ENCODE data around the gene ICAM5. TPM values are rescaled to one million over a fixed set of nuclear protein-coding genes. Genes with fewer than 3 reads are reported as not detected.

ICAM5 gene
- total RNA-seq, 1 donor, result not detected

GRCh38 chr19:10271543-10272086 is 18.1 kb upstream of the ICAM5 start:
- Histone ChIP-seq H3K36me3 (ENCODE audit: insufficient read depth, low read length) (no peaks in the 10 kb centered on the region), H3K79me2 (ENCODE audit: insufficient read depth, low read length) (no peaks in the 10 kb centered on the region), H3K27ac (ENCODE audit: low read depth, low read length) (no peak overlapping the region), H3K4me1 (ENCODE audit: insufficient read depth, low read length) (peaks cover 11% of the 10 kb centered on the region), H3K27me3 (ENCODE audit: insufficient read depth, low read length) (no peaks in the 10 kb centered on the region), H3K4me3 (ENCODE audit: insufficient read depth, low read length) (peak overlapping the region; percentile 66), H2AFZ (ENCODE audit: low read length) (peak overlapping the region; percentile 25), H4K20me1 (ENCODE audit: insufficient read depth, low read length) (no peaks in the 10 kb centered on the region), H3K4me2 (ENCODE audit: insufficient read depth, low read length) (peak overlapping the region; percentile 74), H3K9me3 (ENCODE audit: low read depth, low read length) (no peaks in the 10 kb centered on the region)
- TF ChIP-seq, protein P1, sequence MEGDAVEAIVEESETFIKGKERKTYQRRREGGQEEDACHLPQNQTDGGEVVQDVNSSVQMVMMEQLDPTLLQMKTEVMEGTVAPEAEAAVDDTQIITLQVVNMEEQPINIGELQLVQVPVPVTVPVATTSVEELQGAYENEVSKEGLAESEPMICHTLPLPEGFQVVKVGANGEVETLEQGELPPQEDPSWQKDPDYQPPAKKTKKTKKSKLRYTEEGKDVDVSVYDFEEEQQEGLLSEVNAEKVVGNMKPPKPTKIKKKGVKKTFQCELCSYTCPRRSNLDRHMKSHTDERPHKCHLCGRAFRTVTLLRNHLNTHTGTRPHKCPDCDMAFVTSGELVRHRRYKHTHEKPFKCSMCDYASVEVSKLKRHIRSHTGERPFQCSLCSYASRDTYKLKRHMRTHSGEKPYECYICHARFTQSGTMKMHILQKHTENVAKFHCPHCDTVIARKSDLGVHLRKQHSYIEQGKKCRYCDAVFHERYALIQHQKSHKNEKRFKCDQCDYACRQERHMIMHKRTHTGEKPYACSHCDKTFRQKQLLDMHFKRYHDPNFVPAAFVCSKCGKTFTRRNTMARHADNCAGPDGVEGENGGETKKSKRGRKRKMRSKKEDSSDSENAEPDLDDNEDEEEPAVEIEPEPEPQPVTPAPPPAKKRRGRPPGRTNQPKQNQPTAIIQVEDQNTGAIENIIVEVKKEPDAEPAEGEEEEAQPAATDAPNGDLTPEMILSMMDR (IDR thresholded peaks at IDR 0.05; ENCODE audit: extremely low read depth, low read depth, low read length), result no peak
- DNase-seq (ENCODE audit: insufficient read length, low spot score, missing footprints), result peak; percentile 58

GRCh38 chr19:10274589-10274988 is 15.2 kb upstream of the ICAM5 start:
- no peak overlapping the region for H3K27ac ChIP-seq (ENCODE audit: low read depth, low read length)
- no peak overlapping the region for H3K4me3 ChIP-seq (ENCODE audit: insufficient read depth, low read length)
- H4K20me1 ChIP-seq (ENCODE audit: insufficient read depth, low read length), result no peaks in the 10 kb centered on the region
- H3K79me2 ChIP-seq (ENCODE audit: insufficient read depth, low read length), result no peaks in the 10 kb centered on the region
- TF ChIP-seq, protein P1 (IDR thresholded peaks at IDR 0.05; ENCODE audit: extremely low read depth, low read depth, low read length), result no peak
- no peak for DNase-seq (ENCODE audit: insufficient read length, low spot score, missing footprints)
- no peak overlapping the region for H3K4me2 ChIP-seq (ENCODE audit: insufficient read depth, low read length)
- H3K36me3 ChIP-seq (ENCODE audit: insufficient read depth, low read length), result no peaks in the 10 kb centered on the region
- H2AFZ ChIP-seq (ENCODE audit: low read length), result no peak overlapping the region
- H3K9me3 ChIP-seq (ENCODE audit: low read depth, low read length), result no peaks in the 10 kb centered on the region
- H3K27me3 ChIP-seq (ENCODE audit: insufficient read depth, low read length), result no peaks in the 10 kb centered on the region
- H3K4me1 ChIP-seq (ENCODE audit: insufficient read depth, low read length), result peaks cover 11% of the 10 kb centered on the region

GRCh38 chr19:10277795-10278589 is 11.8 kb upstream of the ICAM5 start:
- TF ChIP-seq, protein P1 (IDR thresholded peaks at IDR 0.05; ENCODE audit: extremely low read depth, low read depth, low read length), result no peak
- H3K4me3 ChIP-seq (ENCODE audit: insufficient read depth, low read length), result no peak overlapping the region
- H3K27me3 ChIP-seq (ENCODE audit: insufficient read depth, low read length), result no peaks in the 10 kb centered on the region
- H3K36me3 ChIP-seq (ENCODE audit: insufficient read depth, low read length), result no peaks in the 10 kb centered on the region
- DNase-seq (ENCODE audit: insufficient read length, low spot score, missing footprints), result no peak
- H3K4me1 ChIP-seq (ENCODE audit: insufficient read depth, low read length), result no peaks in the 10 kb centered on the region
- no peak overlapping the region for H2AFZ ChIP-seq (ENCODE audit: low read length)
- H4K20me1 ChIP-seq (ENCODE audit: insufficient read depth, low read length), result no peaks in the 10 kb centered on the region
- H3K79me2 ChIP-seq (ENCODE audit: insufficient read depth, low read length), result no peaks in the 10 kb centered on the region
- H3K27ac ChIP-seq (ENCODE audit: low read depth, low read length), result no peak overlapping the region
- no peaks in the 10 kb centered on the region for H3K9me3 ChIP-seq (ENCODE audit: low read depth, low read length)
- no peak overlapping the region for H3K4me2 ChIP-seq (ENCODE audit: insufficient read depth, low read length)

DNA sequence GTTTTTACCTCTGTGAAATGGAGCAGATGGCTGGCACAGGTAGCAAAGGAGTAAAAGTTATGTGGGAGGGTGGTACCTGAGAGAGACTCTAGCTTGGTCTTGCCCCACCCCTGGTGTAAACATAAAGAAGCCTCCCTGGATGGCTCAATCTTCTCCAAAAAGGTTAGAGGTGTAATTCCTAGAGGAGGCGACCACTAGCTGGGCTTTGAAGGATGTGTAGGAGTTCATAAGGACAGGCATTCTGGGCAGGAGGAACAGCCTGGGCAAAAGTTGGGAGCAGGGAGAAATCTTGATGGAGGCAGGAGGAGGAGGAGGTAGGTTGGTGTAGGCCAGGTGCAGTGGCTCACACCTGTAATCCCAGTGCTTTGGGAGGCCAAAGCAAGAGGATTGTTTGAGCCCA is 10.8 kb upstream of the ICAM5 start:
- no peak overlapping the region for H3K4me3 ChIP-seq (ENCODE audit: insufficient read depth, low read length)
- H3K27ac ChIP-seq (ENCODE audit: low read depth, low read length), result no peak overlapping the region
- no peaks in the 10 kb centered on the region for H3K27me3 ChIP-seq (ENCODE audit: insufficient read depth, low read length)
- H3K79me2 ChIP-seq (ENCODE audit: insufficient read depth, low read length), result no peaks in the 10 kb centered on the region
- TF ChIP-seq, protein P1 (IDR thresholded peaks at IDR 0.05; ENCODE audit: extremely low read depth, low read depth, low read length), result no peak
- H3K4me2 ChIP-seq (ENCODE audit: insufficient read depth, low read length), result no peak overlapping the region
- no peaks in the 10 kb centered on the region for H3K4me1 ChIP-seq (ENCODE audit: insufficient read depth, low read length)
- H2AFZ ChIP-seq (ENCODE audit: low read length), result no peak overlapping the region
- DNase-seq (ENCODE audit: insufficient read length, low spot score, missing footprints), result no peak
- no peaks in the 10 kb centered on the region for H3K9me3 ChIP-seq (ENCODE audit: low read depth, low read length)
- no peaks in the 10 kb centered on the region for H4K20me1 ChIP-seq (ENCODE audit: insufficient read depth, low read length)
- H3K36me3 ChIP-seq (ENCODE audit: insufficient read depth, low read length), result no peaks in the 10 kb centered on the region
